ENCODE measurements around the gene TNPO1.

Gene TNPO1

DNA sequence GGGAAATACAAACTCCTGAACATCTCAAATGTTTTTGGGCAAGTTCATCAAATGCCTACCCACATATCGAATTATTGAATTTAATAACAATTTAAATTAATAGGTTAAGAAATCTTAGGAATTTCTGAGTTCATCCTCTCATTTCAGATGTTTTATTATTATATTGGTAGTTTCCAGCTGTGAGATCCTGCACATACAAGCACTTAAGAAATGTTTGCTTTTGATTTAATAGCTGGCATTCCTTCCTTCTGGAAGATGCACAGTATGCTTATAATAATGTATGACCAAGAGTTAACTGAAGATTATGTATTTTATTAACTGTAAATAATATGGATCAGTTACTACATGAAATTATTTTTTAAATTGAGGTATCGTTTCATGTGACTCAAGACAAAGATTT lies 13.9 kb downstream of the TNPO1 start:
- H3K4me3 ChIP-seq (ENCODE audit: control insufficient read depth, low read depth, low read length): no peak overlapping the region
- TF ChIP-seq, protein P1, sequence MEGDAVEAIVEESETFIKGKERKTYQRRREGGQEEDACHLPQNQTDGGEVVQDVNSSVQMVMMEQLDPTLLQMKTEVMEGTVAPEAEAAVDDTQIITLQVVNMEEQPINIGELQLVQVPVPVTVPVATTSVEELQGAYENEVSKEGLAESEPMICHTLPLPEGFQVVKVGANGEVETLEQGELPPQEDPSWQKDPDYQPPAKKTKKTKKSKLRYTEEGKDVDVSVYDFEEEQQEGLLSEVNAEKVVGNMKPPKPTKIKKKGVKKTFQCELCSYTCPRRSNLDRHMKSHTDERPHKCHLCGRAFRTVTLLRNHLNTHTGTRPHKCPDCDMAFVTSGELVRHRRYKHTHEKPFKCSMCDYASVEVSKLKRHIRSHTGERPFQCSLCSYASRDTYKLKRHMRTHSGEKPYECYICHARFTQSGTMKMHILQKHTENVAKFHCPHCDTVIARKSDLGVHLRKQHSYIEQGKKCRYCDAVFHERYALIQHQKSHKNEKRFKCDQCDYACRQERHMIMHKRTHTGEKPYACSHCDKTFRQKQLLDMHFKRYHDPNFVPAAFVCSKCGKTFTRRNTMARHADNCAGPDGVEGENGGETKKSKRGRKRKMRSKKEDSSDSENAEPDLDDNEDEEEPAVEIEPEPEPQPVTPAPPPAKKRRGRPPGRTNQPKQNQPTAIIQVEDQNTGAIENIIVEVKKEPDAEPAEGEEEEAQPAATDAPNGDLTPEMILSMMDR (IDR thresholded peaks at IDR 0.05; ENCODE audit: control insufficient read depth, insufficient read depth, low read depth, low read length, missing control alignments): no peak
- no peak for DNase-seq (ENCODE audit: low read depth)

DNA sequence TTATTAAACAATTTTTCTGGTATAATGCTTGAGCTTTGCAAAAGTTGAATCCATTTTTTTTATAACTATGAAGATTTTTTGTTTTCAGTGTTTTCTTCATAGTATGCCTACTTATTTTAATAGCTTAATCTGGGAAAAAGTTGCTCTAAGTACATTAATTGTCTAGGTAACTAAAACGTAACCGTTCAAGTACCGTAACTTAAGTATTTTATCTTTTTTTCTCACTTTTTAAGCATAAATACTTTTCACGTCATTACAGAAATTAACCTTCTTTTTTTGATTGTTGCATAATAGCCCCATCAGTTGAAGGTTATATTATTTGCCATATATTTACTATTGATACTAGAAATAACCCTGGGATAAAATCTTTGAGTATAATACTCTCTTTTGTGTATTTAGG lies 15.2 kb downstream of the TNPO1 start:
- H3K4me3 ChIP-seq (ENCODE audit: control insufficient read depth, low read depth, low read length): no peak overlapping the region
- TF ChIP-seq, protein P1 (IDR thresholded peaks at IDR 0.05; ENCODE audit: control insufficient read depth, insufficient read depth, low read depth, low read length, missing control alignments): no peak
- DNase-seq (ENCODE audit: low read depth): no peak

DNA sequence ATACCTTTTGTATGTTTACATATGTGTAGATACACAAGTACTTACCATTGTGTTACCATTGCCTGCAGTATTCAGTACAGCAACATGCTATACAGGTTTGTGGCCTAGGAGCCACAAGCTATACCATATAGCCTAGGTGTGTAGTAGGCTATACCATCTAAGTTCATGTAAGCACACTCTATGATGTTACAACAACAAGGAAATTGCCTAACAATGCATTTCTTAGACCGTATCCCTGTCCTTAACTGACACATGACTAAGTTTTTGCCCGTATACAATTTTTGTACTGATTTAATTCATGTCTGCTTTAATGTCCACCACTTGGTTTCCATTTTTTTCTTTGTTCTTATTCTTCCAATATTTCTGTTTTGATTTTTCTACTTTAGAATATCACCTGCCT lies 18.5 kb downstream of the TNPO1 start:
- H3K4me3 ChIP-seq (ENCODE audit: control insufficient read depth, low read depth, low read length): no peak overlapping the region
- TF ChIP-seq, protein P1 (IDR thresholded peaks at IDR 0.05; ENCODE audit: control insufficient read depth, insufficient read depth, low read depth, low read length, missing control alignments): no peak
- DNase-seq (ENCODE audit: low read depth): no peak

DNA sequence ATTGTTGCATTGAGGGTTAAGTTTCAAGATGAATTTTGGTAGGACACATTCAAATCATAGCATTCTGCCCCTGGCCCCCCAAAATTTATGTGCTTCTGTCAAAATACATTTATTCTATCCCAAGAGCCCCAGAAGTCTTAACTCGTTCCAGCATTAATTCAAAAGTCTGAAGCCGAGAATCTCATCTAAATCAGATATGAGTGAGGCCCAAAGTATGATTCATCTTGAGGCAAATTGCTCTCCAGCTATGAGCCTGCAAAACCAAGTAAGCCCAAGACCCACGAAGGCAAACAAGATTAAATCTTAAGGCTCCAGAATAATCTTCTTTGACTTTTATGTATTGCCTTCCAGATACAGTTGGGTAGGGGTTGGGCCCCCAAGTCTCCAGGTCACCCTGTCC lies 19.2 kb downstream of the TNPO1 start:
- DNase-seq (ENCODE audit: low read depth): no peak
- TF ChIP-seq, protein P1 (IDR thresholded peaks at IDR 0.05; ENCODE audit: control insufficient read depth, insufficient read depth, low read depth, low read length, missing control alignments): no peak
- H3K4me3 ChIP-seq (ENCODE audit: control insufficient read depth, low read depth, low read length): no peak overlapping the region

DNA sequence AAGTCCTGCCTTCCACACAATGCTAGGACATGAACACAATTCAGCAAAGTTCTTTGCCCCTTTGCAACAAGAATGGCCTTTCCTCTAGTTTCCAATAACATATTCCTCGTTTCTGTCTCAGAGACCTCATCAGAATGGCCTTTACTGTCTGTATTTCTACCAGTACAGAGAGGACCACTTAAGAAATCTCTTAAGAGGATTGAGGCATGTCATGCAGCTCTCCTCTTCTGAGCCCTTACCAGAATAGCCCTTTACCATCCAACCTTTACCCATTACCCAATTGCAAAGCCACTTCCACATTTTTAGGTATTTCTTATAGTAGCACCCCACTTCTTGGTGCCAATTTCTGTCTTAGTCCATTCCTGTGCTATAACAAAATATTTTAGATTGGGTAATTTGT lies 20.3 kb downstream of the TNPO1 start:
- DNase-seq (ENCODE audit: low read depth): no peak
- H3K4me3 ChIP-seq (ENCODE audit: control insufficient read depth, low read depth, low read length): no peak overlapping the region
- TF ChIP-seq, protein P1 (IDR thresholded peaks at IDR 0.05; ENCODE audit: control insufficient read depth, insufficient read depth, low read depth, low read length, missing control alignments): no peak

DNA sequence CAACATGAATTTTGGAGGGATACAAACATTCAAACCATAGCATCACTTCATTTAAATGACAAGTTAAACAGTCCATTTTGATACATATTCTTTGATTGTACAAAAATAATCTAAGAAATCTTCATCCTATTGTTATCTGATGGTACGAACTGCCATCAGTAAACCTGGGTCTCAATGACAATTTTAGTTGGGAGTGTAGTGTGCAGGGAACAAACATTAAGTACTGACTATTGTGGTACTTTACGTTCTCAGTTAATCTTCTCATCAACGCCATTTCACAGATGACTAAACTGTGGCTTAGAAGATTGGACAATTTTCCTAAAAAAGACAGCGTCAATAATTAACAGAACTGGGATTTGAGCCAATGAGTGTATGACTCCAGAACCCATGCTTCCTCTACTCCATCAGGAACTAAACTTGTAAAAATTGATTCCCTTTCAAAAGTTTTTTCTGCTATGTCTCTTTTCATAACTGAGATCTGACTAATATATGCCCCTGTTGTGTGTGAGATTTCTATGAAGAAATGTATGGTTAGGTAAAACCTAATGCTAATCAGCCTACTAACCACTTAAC lies 21.1 kb downstream of the TNPO1 start:
- no peak for DNase-seq (ENCODE audit: low read depth)
- TF ChIP-seq, protein P1 (IDR thresholded peaks at IDR 0.05; ENCODE audit: control insufficient read depth, insufficient read depth, low read depth, low read length, missing control alignments): no peak
- no peak overlapping the region for H3K4me3 ChIP-seq (ENCODE audit: control insufficient read depth, low read depth, low read length)

DNA sequence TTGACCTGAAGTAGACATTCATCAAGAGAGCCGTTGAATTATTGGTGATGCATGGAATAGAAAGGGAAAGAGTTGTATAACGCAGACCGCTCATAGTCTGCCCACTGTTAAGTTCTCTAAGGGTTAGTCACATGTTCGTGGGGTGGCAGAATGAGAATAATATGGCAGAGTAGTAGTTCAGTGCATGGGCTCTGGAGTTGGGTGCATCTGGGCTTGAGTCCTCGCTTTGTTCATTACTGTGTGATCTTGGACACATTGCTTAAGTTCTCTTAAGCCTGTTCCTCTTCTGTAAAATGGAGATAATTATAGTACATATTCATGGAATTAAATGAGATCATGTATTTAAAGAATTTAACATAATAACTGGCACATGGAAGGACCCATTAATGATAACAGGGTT lies 23.6 kb downstream of the TNPO1 start:
- H3K4me3 ChIP-seq (ENCODE audit: control insufficient read depth, low read depth, low read length): no peak overlapping the region
- TF ChIP-seq, protein P1 (IDR thresholded peaks at IDR 0.05; ENCODE audit: control insufficient read depth, insufficient read depth, low read depth, low read length, missing control alignments): no peak
- DNase-seq (ENCODE audit: low read depth): no peak

All from AG09309 (cell line).